ENCODE measurements around the gene SCFD2. TPM values are rescaled to one million over a fixed set of nuclear protein-coding genes. Genes with fewer than 3 reads are reported as not detected.

The SCFD2 gene
- total RNA-seq, 1 donor from 2014 or later, result 22.8 TPM

GRCh38 chr4:52865300-52865699 lies 500.6 kb downstream of the SCFD2 start:
- Histone ChIP-seq H3K36me3 (peaks cover 0 to 8% of the 10 kb centered on the region in 2 donors), H3K27ac (peak overlapping the region; percentile 68 to 79), H3K4me3 (peak overlapping the region in 1 of 2 donors; percentile 45), H3K9me3 (no peaks in the 10 kb centered on the region), H3K27me3 (no peaks in the 10 kb centered on the region), H3K4me1 (peaks cover 0 to 35% of the 10 kb centered on the region in 2 donors)
- DNase-seq (ENCODE audit: low spot score in 2 of 2), result no peak
- intact Hi-C loops (cut with DNase I), result loop anchor here (5.0 to 10.0 kb wide), 3 partner anchors 117 to 830 kb away; partner anchors contain the start of genes SGCB and USP46
- no peak for TF ChIP-seq CTCF (IDR thresholded peaks at IDR 0.05)

- Histone ChIP-seq H3K27ac (peak overlapping the region; percentile 68 to 79), H3K27me3 (no peaks in the 10 kb centered on the region), H3K36me3 (peaks cover 0 to 8% of the 10 kb centered on the region in 2 donors), H3K4me1 (peaks cover 0 to 34% of the 10 kb centered on the region in 2 donors), H3K4me3 (peak overlapping the region in 1 of 2 donors; percentile 45), H3K9me3 (no peaks in the 10 kb centered on the region)
- intact Hi-C loops (cut with DNase I), result loop anchor here (5.0 to 10.0 kb wide), 6 partner anchors 118 to 1022 kb away; partner anchors contain the start of genes DCUN1D4, SGCB and USP46
- no peak for DNase-seq (ENCODE audit: low spot score in 2 of 2)
- no peak for TF ChIP-seq CTCF (IDR thresholded peaks at IDR 0.05)
Measured at GRCh38 chr4:52864793-52865192, 501.1 kb downstream of the SCFD2 start.

GRCh38 chr4:52863324-52863723 lies 502.5 kb downstream of the SCFD2 start:
- H3K4me1 ChIP-seq, result peaks cover 0 to 19% of the 10 kb centered on the region in 2 donors
- TF ChIP-seq CTCF (IDR thresholded peaks at IDR 0.05), result no peak
- peaks cover 0 to 8% of the 10 kb centered on the region in 2 donors for H3K36me3 ChIP-seq
- intact Hi-C loops (cut with DNase I), result loop anchor here (5.0 to 10.0 kb wide), 4 partner anchors 151 to 1021 kb away; partner anchors contain the start of genes DCUN1D4 and SGCB
- peak overlapping the region; percentile 68 to 79 for H3K27ac ChIP-seq
- DNase-seq (ENCODE audit: low spot score in 2 of 2), result no peak
- H3K27me3 ChIP-seq, result no peaks in the 10 kb centered on the region
- H3K9me3 ChIP-seq, result no peaks in the 10 kb centered on the region
- H3K4me3 ChIP-seq, result peak overlapping the region; percentile 72 to 80

GRCh38 chr4:52862639-52863161 lies 503.2 kb downstream of the SCFD2 start:
- intact Hi-C loops (cut with DNase I), result loop anchor here (1.0 to 10.0 kb wide), 5 partner anchors 135 to 1020 kb away; partner anchors contain the start of genes DCUN1D4 and SGCB
- no peak for DNase-seq (ENCODE audit: low spot score in 2 of 2)
- Histone ChIP-seq H3K9me3 (no peaks in the 10 kb centered on the region), H3K27ac (peak overlapping the region; percentile 68 to 79), H3K36me3 (peaks cover 0 to 8% of the 10 kb centered on the region in 2 donors), H3K4me1 (peaks cover 0 to 17% of the 10 kb centered on the region in 2 donors), H3K4me3 (peak overlapping the region; percentile 72 to 80), H3K27me3 (no peaks in the 10 kb centered on the region)
- TF ChIP-seq CTCF (IDR thresholded peaks at IDR 0.05), result no peak

- Histone ChIP-seq H3K9me3 (no peaks in the 10 kb centered on the region), H3K4me3 (peak within 1 kb of the TSS; percentile 72 to 80), H3K36me3 (peaks cover 0 to 8% of the 10 kb centered on the region in 2 donors), H3K27me3 (no peaks in the 10 kb centered on the region), H3K4me1 (peaks cover 0 to 17% of the 10 kb centered on the region in 2 donors), H3K27ac (peak within 1 kb of the TSS; percentile 68 to 79)
- intact Hi-C loops (cut with DNase I), result loop anchor here (1.0 to 10.0 kb wide), 5 partner anchors 135 to 1020 kb away; partner anchors contain the start of genes DCUN1D4 and SGCB
- DNase-seq (ENCODE audit: low spot score in 2 of 2), result peak; percentile 20 to 90
- peak in 2 of 3 experiments; percentile 24 to 43 for TF ChIP-seq CTCF (IDR thresholded peaks at IDR 0.05)
Measured at GRCh38 chr4:52861879-52862616, 503.8 kb downstream of the SCFD2 start, which contains the start of gene RASL11B. Gene RASL11B, plus strand, starts transcription at chr4:52862317. Its CDS starts 191 bp downstream, at chr4:52862508.
